Left cardiac atrium (tissue), 4 donors: ENCODE results near the gene STC2. TPM values are rescaled to one million over a fixed set of nuclear protein-coding genes. Genes with fewer than 3 reads are reported as not detected.
A peak's percentile ranks its signal among the peaks of the same experiment; 100 is the strongest.
"Not testable (repeated sequence)": the region's sequence is repeated elsewhere in the genome, so short reads cannot be mapped to it uniquely, and the experiment has no call there.

Experiments
- ATAC-seq, 2 donors: fragments of 200-7000 bp; cut with Tn5 transposase; one replicate each; pipeline ENCODE4 v1.9.1; 2020; ENCODE audit warnings: mild to moderate bottlenecking in 2 of 2, moderate library complexity in 2 of 2
- DNase-seq: peaks from one replicate; pipeline ENCODE4 v3.0.0-alpha.2; 2020
- intact Hi-C, 2 donors: fragments of 100-400 bp; cut with DNase I; formaldehyde crosslinking; loops; one replicate each; pipeline versions ENCODE4 v1.14.1 to v1.15.1; 2022 to 2023
- microRNA-seq, 2 donors: library from miRNA; unstranded; fragments of <30 nt; microRNA quantifications; one replicate each; pipeline ENCODE4 v1.2.0, GENCODE V29; 2020
- total RNA-seq, 2 donors: library from RNA; stranded (reverse); fragmentation: NEBNext Ultra II Directional; extraction: Animal tissue kit (Norgen Biotek cat#: 25700); gene quantifications; one replicate each; pipeline ENCODE4 v1.2.1, GENCODE V29; 2021
- donor health status: DM: no; HTN: yes; CAD: no.
- donor health status: DM: no; HTN: yes; CAD: no; lungs with severe emphysema.
- donor health status: DM: yes; HTN: yes; CAD: no.
- donor health status: Dilated cardiomyopathy.

Gene STC2
- total RNA-seq, 2 donors from 2014 or later: 13.5 to 17.5 TPM

- intact Hi-C loops: loop anchor here (5.0 to 10.0 kb wide), 3 partner anchors 117 to 572 kb away; partner anchors contain the start of gene ATP6V0E1 (in 1 of the 2)
- not testable (repeated sequence) for DNase-seq, ATAC-seq
These were observed 43.8 kb downstream of the STC2 start for GRCh38 chr5:173284343-173284958.

DNA sequence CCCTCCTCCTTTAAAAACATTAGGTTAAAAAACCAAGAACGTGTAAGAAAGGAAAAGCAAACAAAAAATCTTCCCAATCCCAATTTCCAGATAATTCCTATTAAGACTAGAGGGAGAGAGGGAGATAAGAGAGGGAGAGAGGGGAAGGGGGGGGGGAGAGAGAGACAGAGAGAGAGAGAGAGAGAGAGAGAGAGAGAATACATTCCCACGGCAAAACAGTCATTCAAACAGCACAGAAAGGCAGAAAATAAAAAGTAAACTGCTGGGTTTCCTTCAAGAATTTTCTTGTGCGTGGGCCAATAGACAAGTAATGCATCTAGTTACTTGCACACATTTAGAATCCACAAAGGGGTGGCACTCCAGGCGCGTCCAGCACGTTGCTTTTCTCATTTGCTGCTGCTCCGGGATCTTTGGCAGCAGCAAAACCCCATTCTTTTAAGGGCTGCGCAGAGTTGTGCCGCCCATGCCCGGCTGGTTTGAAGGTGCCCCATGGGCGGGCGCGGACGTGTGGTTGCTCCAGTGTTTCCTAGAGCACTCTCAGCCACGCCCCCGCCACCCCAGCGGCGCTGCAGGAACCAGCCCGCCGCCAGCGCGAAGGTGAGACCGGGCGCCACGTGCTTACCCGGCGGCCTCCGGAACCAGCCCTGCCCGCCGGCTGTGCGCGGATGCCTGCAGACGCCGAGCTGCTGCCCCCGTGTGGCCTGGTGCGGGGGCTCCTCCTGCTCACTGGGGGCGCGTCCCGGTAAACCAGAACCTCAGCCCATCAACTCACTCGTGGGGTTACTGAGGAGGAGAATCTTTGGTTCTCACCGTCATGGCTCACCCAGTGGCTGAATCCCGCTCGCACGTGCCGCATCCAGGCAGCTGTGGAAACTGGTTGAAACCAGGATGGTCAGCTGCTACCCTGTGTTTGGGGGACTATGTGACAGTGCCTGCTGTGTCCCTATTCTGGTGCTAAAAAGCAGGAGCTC lies 44.6 kb downstream of the STC2 start:
- intact Hi-C loops: loop anchor here (2.0 to 10.0 kb wide), 4 partner anchors 116 to 571 kb away; partner anchors contain the start of gene ATP6V0E1 (in 1 of the 2)

DNA sequence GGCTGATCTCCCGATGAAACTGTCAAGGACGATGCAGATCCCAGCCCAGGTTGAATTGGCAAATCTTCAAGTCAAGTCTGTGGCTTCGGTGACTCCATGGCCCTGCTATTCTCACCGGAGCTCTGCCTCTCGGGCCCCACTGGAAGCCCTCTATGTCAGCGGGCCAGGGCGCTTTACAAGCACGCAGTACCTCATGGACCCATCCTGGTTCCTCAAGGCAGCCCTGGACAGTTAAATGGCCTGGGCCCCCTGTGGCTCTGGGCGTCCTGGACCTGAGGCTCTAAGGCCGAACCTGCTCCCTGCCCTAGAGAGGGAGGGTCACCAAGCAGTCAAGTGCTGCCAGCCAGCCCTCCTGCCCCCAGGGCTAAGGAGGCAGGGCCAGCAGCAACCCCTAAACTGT lies 45.3 kb downstream of the STC2 start:
- intact Hi-C loops: loop anchor here (2.0 to 10.0 kb wide), 4 partner anchors 116 to 571 kb away; partner anchors contain the start of gene ATP6V0E1 (in 1 of the 2)
- DNase-seq (no peak), ATAC-seq (no peak)

More for the DNA sequence above, 44.6 kb downstream of the STC2 start:
- ATAC-seq: peak; percentile 91 to 92
- peak; percentile 82 for DNase-seq

DNA sequence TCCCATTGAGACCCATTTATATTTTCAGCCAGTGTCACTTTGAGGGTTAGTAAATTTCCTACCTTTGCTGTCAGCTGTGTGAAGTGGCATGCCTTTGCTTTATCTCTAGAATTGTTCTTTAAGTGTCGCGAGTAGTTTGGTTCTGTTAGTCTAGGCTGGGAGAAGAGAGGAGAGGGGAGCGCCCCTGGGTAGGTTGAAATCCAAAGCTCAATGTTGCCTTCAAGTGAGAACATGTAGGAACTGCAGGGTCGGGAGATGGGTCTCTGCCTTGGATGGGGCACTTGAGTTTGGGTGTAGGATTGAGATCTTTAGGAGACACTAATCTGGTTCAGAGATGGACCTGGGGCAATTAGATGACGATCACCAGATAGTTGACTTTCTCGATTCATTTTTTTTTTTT lies 46.3 kb downstream of the STC2 start:
- no peak for DNase-seq
- intact Hi-C loops: loop anchor here (2.0 to 10.0 kb wide), 4 partner anchors 115 to 570 kb away; partner anchors contain the start of gene ATP6V0E1 (in 1 of the 2)
- ATAC-seq: peak; percentile 40 to 43

DNA sequence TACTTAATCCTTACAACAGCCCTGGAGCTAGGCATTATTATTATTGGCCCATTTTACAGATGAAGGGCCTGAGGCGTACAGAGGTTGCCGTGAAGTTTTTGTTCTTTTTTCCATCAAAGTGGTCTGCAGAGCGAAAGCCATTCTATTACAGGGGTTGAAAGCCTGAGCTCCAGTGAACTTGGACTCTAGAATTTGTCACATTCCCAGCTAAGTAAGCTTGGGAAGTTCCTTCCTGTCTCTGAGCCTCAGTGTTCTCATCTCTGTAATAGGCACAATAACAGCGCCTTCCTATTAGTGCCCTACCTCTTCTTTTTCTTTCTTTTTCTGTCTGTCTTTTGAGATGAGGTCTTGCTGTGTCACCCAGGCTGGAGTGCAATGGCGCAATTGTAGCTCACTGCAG lies 49.0 kb downstream of the STC2 start:
- intact Hi-C loops: loop anchor here in 1 of 2 donors (2.0 to 5.0 kb wide), 2 partner anchors 37 to 112 kb away; no protein-coding TSS in a partner anchor

DNA sequence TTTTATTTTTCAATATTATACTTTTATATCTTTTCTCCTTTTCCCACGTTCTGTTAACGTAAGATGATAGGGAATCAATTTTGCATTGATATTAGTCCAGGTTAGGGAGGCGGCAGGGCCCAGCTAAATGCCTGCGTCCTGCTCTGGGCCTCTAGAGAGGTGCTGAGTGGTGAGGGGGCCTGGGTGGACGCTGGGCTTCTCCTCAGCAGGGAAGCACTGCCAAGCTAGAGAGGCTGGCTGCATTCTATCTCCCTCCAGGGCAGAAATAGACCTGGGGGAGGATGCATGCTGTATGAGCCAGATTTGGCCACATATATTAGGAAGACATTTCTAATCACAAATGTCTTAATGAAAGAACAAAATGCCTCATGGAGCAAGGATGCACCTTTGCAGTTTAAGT lies 49.6 kb downstream of the STC2 start:
- ATAC-seq (peak; percentile 84 to 85), DNase-seq (peak; percentile 42)
- intact Hi-C loops: loop anchor here in 1 of 2 donors (2.0 to 5.0 kb wide), 2 partner anchors 36 to 112 kb away; no protein-coding TSS in a partner anchor

More for the DNA sequence above, 49.0 kb downstream of the STC2 start:
- no peak for DNase-seq
- no peak for ATAC-seq

DNA sequence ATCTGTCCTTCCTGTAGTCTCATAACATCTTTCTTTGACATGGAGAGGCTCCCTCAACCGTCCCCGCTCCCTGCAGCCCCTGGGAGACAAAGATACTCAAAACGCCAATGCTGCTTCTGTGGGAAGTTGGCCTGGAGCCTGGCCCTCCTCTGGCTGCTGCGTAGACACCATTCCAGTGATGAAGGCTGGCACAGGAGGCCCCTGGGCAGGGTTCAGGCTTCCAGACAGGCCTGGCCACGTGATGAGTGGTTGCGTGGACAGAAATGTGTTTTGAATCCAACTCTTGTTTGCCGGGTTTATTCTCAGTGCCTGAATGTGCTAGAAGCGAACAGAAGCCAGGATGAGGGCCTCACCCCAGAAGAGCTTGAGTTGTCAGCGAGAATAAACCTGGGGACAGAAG lies 50.0 kb downstream of the STC2 start:
- peak; percentile 80 for DNase-seq

GRCh38 chr5:173274771-173275170 lies 53.4 kb downstream of the STC2 start:
- ATAC-seq (no peak), DNase-seq (no peak)
- intact Hi-C loops: loop anchor here in 1 of 2 donors (5.0 kb wide), 1 partner anchor 32 kb away; no protein-coding TSS in a partner anchor

More for the DNA sequence above, 50.0 kb downstream of the STC2 start:
- peak; percentile 92 for ATAC-seq
- intact Hi-C loops: loop anchor here in 1 of 2 donors (2.0 to 5.0 kb wide), 2 partner anchors 36 to 111 kb away; no protein-coding TSS in a partner anchor

GRCh38 chr5:173271419-173271818 lies 56.8 kb downstream of the STC2 start:
- intact Hi-C loops: no loop called here
- DNase-seq (no peak), ATAC-seq (no peak)

- ATAC-seq (peak; percentile 78 to 89), DNase-seq (peak; percentile 72)
- intact Hi-C loops: no loop called here
These were observed 59.3 kb downstream of the STC2 start for GRCh38 chr5:173268750-173269432.

GRCh38 chr5:173265433-173265832 lies 62.8 kb downstream of the STC2 start:
- intact Hi-C loops: no loop called here
- DNase-seq (peak; percentile 74), ATAC-seq (peak; percentile 83)

Small RNA genes within 50 kb of the gene (microRNA-seq; reads per million reads assigned to microRNA genes)
- gene MIR8056: 0 reads per million in 2 donors

Other genes with a start within 250 kb of the STC2 start
- gene BNIP1, start 183.9 kb downstream of the STC2 start, total RNA-seq: 10 to 100 TPM; 11.0 to 12.5 TPM
- gene NKX2-5, start 93.2 kb downstream of the STC2 start, total RNA-seq: 100 to 1,000 TPM; 148 to 157 TPM